WERI-Rb-1 (cell line): ENCODE measurements around the gene PNPLA5.
A peak's percentile ranks its signal among the peaks of the same experiment; 100 is the strongest.

Experiments
- DNase-seq: peaks from one replicate; pipeline ENCODE4 v3.0.0-alpha.2; 2020
- H3K27ac ChIP-seq: fragments of 250-450 bp; sonication (Bioruptor Pico); 2 replicates; pipeline ENCODE4 v1.5.1; 2020; ENCODE audit warnings: mild to moderate bottlenecking, moderate library complexity
- H3K27me3 ChIP-seq: fragments of 250-450 bp; sonication (Bioruptor Pico); 2 replicates; pipeline ENCODE4 v1.5.1; 2021; ENCODE audit warnings: mild to moderate bottlenecking, low read depth, moderate library complexity; ENCODE audit not compliant: insufficient read depth, severe bottlenecking
- H3K36me3 ChIP-seq: fragments of 250-450 bp; sonication (Bioruptor Pico); 2 replicates; pipeline ENCODE4 v1.5.1; 2020; ENCODE audit warnings: mild to moderate bottlenecking, moderate library complexity
- H3K4me3 ChIP-seq: 2 replicates; pipeline ENCODE4 v1.5.1; 2011; ENCODE audit warnings: low read depth, mild to moderate bottlenecking, control low read depth, low read length
- H3K9me3 ChIP-seq: fragments of 250-450 bp; sonication (Bioruptor Pico); 2 replicates; pipeline ENCODE4 v1.5.1; 2021; ENCODE audit warnings: mild to moderate bottlenecking, moderate library complexity; ENCODE audit not compliant: severe bottlenecking
- CTCF ChIP-seq: IDR thresholded peaks from 2 replicates; pipeline ENCODE4 v1.5.1; 2011; ENCODE audit warnings: low read depth, mild to moderate bottlenecking, control low read depth, inconsistent platforms, low read length

The PNPLA5 gene

GRCh38 chr22:43862074-43862881 lies 29.5 kb downstream of the PNPLA5 start, which contains the start of gene SULT4A1:
Gene SULT4A1, minus strand, starts transcription at chr22:43862513. Its CDS starts 131 bp downstream, at chr22:43862382.
- Histone ChIP-seq H3K4me3 (peak within 1 kb of the TSS; percentile 82), H3K27ac (peak within 1 kb of the TSS; percentile 94), H3K27me3 (no peaks in the 10 kb centered on the region), H3K9me3 (peaks cover 3% of the 10 kb centered on the region), H3K36me3 (peaks cover 38% of the 10 kb centered on the region)
- peak; percentile 52 for DNase-seq
- no peak for TF ChIP-seq CTCF

- Histone ChIP-seq H3K4me3 (peak overlapping the region; percentile 82), H3K9me3 (peaks cover 3% of the 10 kb centered on the region)
These were observed 30.3 kb downstream of the PNPLA5 start for GRCh38 chr22:43861529-43861928.

GRCh38 chr22:43860831-43861230 lies 31.0 kb downstream of the PNPLA5 start:
- Histone ChIP-seq H3K36me3 (peaks cover 46% of the 10 kb centered on the region), H3K27me3 (no peaks in the 10 kb centered on the region), H3K9me3 (peaks cover 3% of the 10 kb centered on the region), H3K27ac (peak overlapping the region; percentile 94), H3K4me3 (peak overlapping the region; percentile 82)
- no peak for TF ChIP-seq CTCF
- DNase-seq = peak; percentile 46

More at GRCh38 chr22:43861529-43861928, 30.3 kb downstream of the PNPLA5 start:
- Histone ChIP-seq H3K27me3 (no peaks in the 10 kb centered on the region), H3K27ac (peak overlapping the region; percentile 94), H3K36me3 (peaks cover 44% of the 10 kb centered on the region)
- no peak for TF ChIP-seq CTCF
- DNase-seq = peak; percentile 60

- no peak for TF ChIP-seq CTCF
- peak; percentile 83 for DNase-seq
- Histone ChIP-seq H3K36me3 (peaks cover 46% of the 10 kb centered on the region), H3K27ac (peak overlapping the region; percentile 94), H3K4me3 (peak overlapping the region; percentile 82), H3K9me3 (peaks cover 3% of the 10 kb centered on the region), H3K27me3 (no peaks in the 10 kb centered on the region)
These were observed 31.7 kb downstream of the PNPLA5 start for GRCh38 chr22:43860126-43860525.

- Histone ChIP-seq H3K9me3 (peaks cover 3% of the 10 kb centered on the region), H3K27ac (peak overlapping the region; percentile 94), H3K36me3 (peaks cover 48% of the 10 kb centered on the region), H3K4me3 (peak overlapping the region; percentile 82; the same call in 1 of the 2 replicates), H3K27me3 (no peaks in the 10 kb centered on the region)
- no peak for DNase-seq
- TF ChIP-seq CTCF = no peak
These were observed 32.2 kb downstream of the PNPLA5 start for GRCh38 chr22:43859621-43860020.
